IMR-90 (cell line): ENCODE measurements around the gene SLIT1. TPM values are rescaled to one million over a fixed set of nuclear protein-coding genes. Genes with fewer than 3 reads are reported as not detected.

Source experiments
- ATAC-seq: fragments of 200-7000 bp; cut with Tn5 transposase; 2 replicates; pipeline ENCODE4 v1.9.1; 2020; ENCODE audit warnings: low read depth, mild to moderate bottlenecking, moderate library complexity
- BruUV-seq: library from RNA; stranded (reverse); fragments of 400-500 nt; replicated peaks from 2 replicates; lab custom pipeline; 2021; lab: Mats Ljungman, UMichigan
- CTCF ChIA-PET: fragments of 300-600 bp; formaldehyde crosslinking; extraction: SDS; loops from one replicate; lab custom pipeline; 2021; ENCODE audit warnings: antibody characterized with exemption; lab: Yijun Ruan, JAX
- POLR2A ChIA-PET: fragments of 300-600 bp; sonication (Branson Sonifier 250); formaldehyde crosslinking; loops from one replicate; lab custom pipeline; 2022; ENCODE audit warnings: antibody characterized with exemption; ENCODE audit not compliant: unreplicated experiment; lab: Charles Lee
- DNase-seq: peaks from one replicate; pipeline ENCODE4 v3.0.0; 2013
- H2AFZ ChIP-seq: replicated peaks from 2 replicates; pipeline ENCODE3; 2013; ENCODE audit warnings: low read length, mild to moderate bottlenecking; ENCODE audit not compliant: poor library complexity
- H2AK5ac ChIP-seq: 2 replicates; pipeline ENCODE4 v1.6.1; 2013; ENCODE audit warnings: low read depth, low read length, inconsistent platforms
- H2AK9ac ChIP-seq: replicated peaks from 2 replicates; pipeline ENCODE3; 2013; ENCODE audit warnings: mild to moderate bottlenecking, low read depth, low read length, moderate library complexity; ENCODE audit not compliant: poor library complexity
- H2BK120ac ChIP-seq: 2 replicates; pipeline ENCODE4 v1.6.1; 2013; ENCODE audit warnings: low read depth, low read length, inconsistent platforms
- H2BK15ac ChIP-seq: 3 replicates; pipeline ENCODE4 v1.6.1; 2013; ENCODE audit warnings: low read depth, low read length, inconsistent platforms
- H2BK20ac ChIP-seq: 2 replicates; pipeline ENCODE4 v1.6.1; 2013; ENCODE audit warnings: low read depth, mild to moderate bottlenecking, inconsistent platforms, low read length, moderate library complexity
- H2BK5ac ChIP-seq: 2 replicates; pipeline ENCODE4 v1.6.1; 2013; ENCODE audit warnings: mild to moderate bottlenecking, low read depth, low read length, inconsistent platforms; ENCODE audit not compliant: poor library complexity, severe bottlenecking
- H3K14ac ChIP-seq: replicated peaks from 2 replicates; pipeline ENCODE4 v1.6.1; 2013; ENCODE audit warnings: low read depth, low read length, inconsistent platforms
- H3K18ac ChIP-seq: 2 replicates; pipeline ENCODE4 v1.6.1; 2013; ENCODE audit warnings: low read depth, low read length, control low read depth
- H3K23ac ChIP-seq: 2 replicates; pipeline ENCODE4 v1.6.1; 2013; ENCODE audit warnings: low read depth, low read length, inconsistent platforms
- H3K27ac ChIP-seq: 2 replicates; pipeline ENCODE4 v1.5.1; 2013; ENCODE audit warnings: mild to moderate bottlenecking, control low read depth, low read length; ENCODE audit not compliant: insufficient read depth
- H3K27me3 ChIP-seq: 2 replicates; pipeline ENCODE4 v1.6.1; 2013; ENCODE audit warnings: low read length; ENCODE audit not compliant: control insufficient read depth, insufficient read depth
- H3K36me3 ChIP-seq: 2 replicates; pipeline ENCODE4 v1.6.1; 2013; ENCODE audit warnings: low read length, mixed read lengths; ENCODE audit not compliant: control insufficient read depth, insufficient read depth
- H3K4ac ChIP-seq: 2 replicates; pipeline ENCODE4 v1.6.1; 2013; ENCODE audit warnings: low read depth, low read length, inconsistent platforms
- H3K4me1 ChIP-seq: 2 replicates; pipeline ENCODE4 v1.6.1; 2013; ENCODE audit warnings: low read length, mixed read lengths; ENCODE audit not compliant: control insufficient read depth, insufficient read depth
- H3K4me2 ChIP-seq: 2 replicates; pipeline ENCODE4 v1.6.1; 2013; ENCODE audit warnings: low read depth, mild to moderate bottlenecking, control low read depth, low read length, moderate library complexity
- H3K4me3 ChIP-seq: 2 replicates; pipeline ENCODE4 v1.5.1; 2013; ENCODE audit warnings: low read depth, mild to moderate bottlenecking, control low read depth, low read length, moderate library complexity; ENCODE audit not compliant: insufficient read depth
- H3K56ac ChIP-seq: 2 replicates; pipeline ENCODE4 v1.6.1; 2013; ENCODE audit warnings: low read length, inconsistent platforms; ENCODE audit not compliant: insufficient read depth; ENCODE audit errors: extremely low read depth
- H3K79me1 ChIP-seq, 2 experiments: 2 replicates each; pipeline ENCODE4 v1.6.1; 2013; ENCODE audit warnings: low read length in 2 of 2, inconsistent platforms in 1 of 2, low read depth in 1 of 2
- H3K9ac ChIP-seq: 2 replicates; pipeline ENCODE4 v1.6.1; 2013; ENCODE audit warnings: low read depth, low read length, control low read depth
- H3K9me1 ChIP-seq: 2 replicates; pipeline ENCODE4 v1.6.1; 2013; ENCODE audit warnings: low read length, inconsistent platforms; ENCODE audit not compliant: insufficient read depth
- H3K9me3 ChIP-seq: 2 replicates; pipeline ENCODE4 v1.6.1; 2013; ENCODE audit warnings: low read length; ENCODE audit not compliant: control insufficient read depth, insufficient read depth
- H4K20me1 ChIP-seq: 2 replicates; pipeline ENCODE4 v1.6.1; 2013; ENCODE audit warnings: low read length, inconsistent platforms; ENCODE audit not compliant: insufficient read depth
- H4K5ac ChIP-seq: 2 replicates; pipeline ENCODE4 v1.6.1; 2013; ENCODE audit warnings: mild to moderate bottlenecking, low read depth, low read length, control low read depth
- H4K8ac ChIP-seq, 2 experiments: 2 replicates each; pipeline ENCODE4 v1.6.1; 2013; ENCODE audit warnings: low read depth in 2 of 2, low read length in 2 of 2, control low read depth in 1 of 2, inconsistent platforms in 1 of 2
- H4K91ac ChIP-seq: 2 replicates; pipeline ENCODE4 v1.6.1; 2013; ENCODE audit warnings: low read depth, low read length, inconsistent platforms; ENCODE audit not compliant: insufficient read depth
- BHLHE40 ChIP-seq: fragments of 150-350 bp; IDR thresholded peaks from 2 replicates; pipeline ENCODE4 v1.6.1; 2016; ENCODE audit warnings: mild to moderate bottlenecking, low read depth, low read length
- CEBPB ChIP-seq: IDR thresholded peaks from 2 replicates; pipeline ENCODE4 v1.6.1; 2012; ENCODE audit warnings: low read depth, low read length, improper control_type of control experiment
- CHD1 ChIP-seq: IDR thresholded peaks from 2 replicates; pipeline ENCODE4 v1.6.1; 2012; ENCODE audit warnings: low read depth, low read length, improper control_type of control experiment
- ELK1 ChIP-seq: fragments of 150-350 bp; IDR thresholded peaks from 2 replicates; pipeline ENCODE4 v1.6.1; 2016; ENCODE audit warnings: low read depth, mild to moderate bottlenecking, low read length, moderate library complexity, borderline replicate concordance
- FOS ChIP-seq: fragments of 150-350 bp; IDR thresholded peaks from 2 replicates; pipeline ENCODE4 v1.6.1; 2016; ENCODE audit warnings: low read depth, low read length
- MAFK ChIP-seq: IDR thresholded peaks from 2 replicates; pipeline ENCODE4 v1.6.1; 2012; ENCODE audit warnings: low read depth, low read length, improper control_type of control experiment
- MAZ ChIP-seq: IDR thresholded peaks from 2 replicates; pipeline ENCODE4 v1.6.1; 2012; ENCODE audit warnings: low read depth, mild to moderate bottlenecking, low read length, improper control_type of control experiment, moderate library complexity, borderline replicate concordance
- POLR2A ChIP-seq: IDR thresholded peaks from 2 replicates; pipeline ENCODE4 v1.6.1; 2012; ENCODE audit warnings: mild to moderate bottlenecking, low read depth, low read length
- RFX5 ChIP-seq: IDR thresholded peaks from 2 replicates; pipeline ENCODE4 v1.8.0; 2012; ENCODE audit warnings: low read depth, mild to moderate bottlenecking, low read length, moderate library complexity
- WGBS, 2 experiments: methylation state at CpG; one replicate each; pipeline versions ENCODE4 v1.1.5 to v1.1.7; 2013; ENCODE audit warnings: missing lambda C conversion rate in 2 of 2; ENCODE audit not compliant: insufficient read length in 1 of 2; ENCODE audit errors: extremely low coverage in 2 of 2; 5-methylcytosine and 5-hydroxymethylcytosine counted together
- dilution Hi-C: fragments of 300-500 bp; cut with HindIII; formaldehyde crosslinking; loops from one replicate; pipeline ENCODE4 v1.14.3; 2018; ENCODE audit warnings: low sequenced_read_pairs; ENCODE audit not compliant: unreplicated experiment
- in situ Hi-C: fragments of 300-500 bp; cut with MboI; formaldehyde crosslinking; loops from 3 replicates; pipeline ENCODE4 v1.14.3; 2019; ENCODE audit warnings: low sequenced_read_pairs, inconsistent platforms, mixed read lengths
- intact Hi-C: fragments of 100-400 bp; cut with micrococcal nuclease; formaldehyde crosslinking; loops from 2 replicates; pipeline ENCODE4 v1.10.0; 2022
- polyA plus RNA-seq, 3 experiments: library from polyadenylated mRNA; depleted of rRNA; stranded (reverse); fragments of >200 nt; gene quantifications; 2 replicates each; pipeline ENCODE4 v1.2.3, GENCODE V29; 2012; ENCODE audit warnings: low replicate concordance in 1 of 3
- total RNA-seq: library from RNA; depleted of rRNA; stranded (reverse); fragments of >200 nt; gene quantifications from 2 replicates; pipeline ENCODE4 v1.2.3, GENCODE V29; 2012

SLIT1 gene
- total and polyA plus RNA-seq, 2 of the 4 experiments (the other 2 are of a cell fraction) = under 0.01 TPM

DNA sequence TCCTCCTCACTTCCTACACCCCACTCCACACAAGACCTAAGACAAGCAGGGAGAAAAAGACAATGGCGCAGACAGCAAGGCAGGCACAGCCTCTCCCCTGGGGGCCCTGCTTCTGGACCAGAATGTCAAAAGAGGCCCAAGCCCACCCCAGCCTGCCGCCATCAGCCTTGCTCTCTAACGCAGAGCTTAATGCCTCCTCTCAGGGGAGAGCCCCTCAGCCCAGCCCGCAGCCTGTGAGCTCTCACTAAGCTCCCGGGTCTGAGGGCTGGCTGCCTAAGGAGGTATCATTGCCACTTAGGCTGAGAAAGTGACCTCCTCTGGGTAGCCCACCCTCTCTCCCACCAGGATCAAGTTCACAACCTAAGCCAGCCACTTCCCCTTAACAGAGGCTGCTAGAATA, 16.7 kb downstream of the SLIT1 start:
- ChIA-PET POLR2A (no interaction called here), CTCF (no interaction called here)
- in situ Hi-C loops (no loop called here), intact Hi-C loops (no loop called here), dilution Hi-C loops (no loop called here)
- TF ChIP-seq RFX5 (no peak), MAFK (no peak), FOS (no peak), MAZ (no peak), BHLHE40 (no peak), CEBPB (no peak), POLR2A (no peak), CHD1 (no peak), ELK1 (no peak)
- Histone ChIP-seq H3K14ac (no peak overlapping the region), H3K27me3 (peaks cover 32% of the 10 kb centered on the region), H4K8ac (no peak overlapping the region), H3K4me3 (no peak overlapping the region), H3K9ac (no peak overlapping the region), H2BK20ac (no peak overlapping the region), H3K27ac (no peak overlapping the region), H3K9me1 (no peaks in the 10 kb centered on the region), H2BK120ac (no peak overlapping the region), H4K20me1 (no peaks in the 10 kb centered on the region), H3K56ac (no peak overlapping the region), H3K18ac (no peak overlapping the region), H2AK5ac (no peak overlapping the region), H3K4me2 (no peak overlapping the region), H3K4ac (no peak overlapping the region), H3K9me3 (no peaks in the 10 kb centered on the region), H2BK15ac (no peak overlapping the region), H3K79me1 (no peaks in the 10 kb centered on the region), H3K36me3 (no peaks in the 10 kb centered on the region), H2AK9ac (no peak overlapping the region), H3K23ac (no peak overlapping the region), H4K5ac (no peak overlapping the region), H3K4me1 (no peaks in the 10 kb centered on the region), H2BK5ac (no peak overlapping the region), H2AFZ (no peak overlapping the region), H4K91ac (no peak overlapping the region)
- DNase-seq = no peak
- WGBS, 2 experiments = 56% methylated on average over 2 of the region's 5 CpGs; no CpG with 5 or more reads in 1 of the 2 experiments
- no peak for ATAC-seq
- no TSS peak for BruUV-seq
